Measurements from ENCODE around the gene SNX14. TPM values are rescaled to one million over a fixed set of nuclear protein-coding genes. Genes with fewer than 3 reads are reported as not detected.

SNX14 gene
- total and polyA plus RNA-seq, 2 of the 8 experiments (the other 6 are each of a cell fraction or from before 2014, with no cell fraction given): 11.9 to 24.2 TPM

GRCh38 chr6:85547719-85548118 is 45.9 kb downstream of the SNX14 start:
- Histone ChIP-seq H3K4ac (replicated peaks; ENCODE audit: insufficient read length, low read depth, low read length) (no peak overlapping the region), H2BK5ac (ENCODE audit: low read depth, low read length) (no peak overlapping the region), H3K23ac (ENCODE audit: insufficient read length) (no peak overlapping the region), H3K4me1 (replicated peaks in 1 of 4; ENCODE audit: control insufficient read depth in 3 of 4, insufficient read depth in 4 of 4, low read length in 3 of 4) (no peaks in the 10 kb centered on the region), H2BK20ac (ENCODE audit: low read length) (no peak overlapping the region), H2BK12ac (ENCODE audit: low read depth, low read length) (no peak overlapping the region), H3K18ac (ENCODE audit: extremely low read depth, low read length) (no peak overlapping the region), H4K20me1 (replicated peaks in 1 of 2; ENCODE audit: control insufficient read depth in 1 of 2, insufficient read depth in 2 of 2, low read length in 2 of 2) (no peaks in the 10 kb centered on the region), H3K79me1 (ENCODE audit: low read depth, low read length) (no peaks in the 10 kb centered on the region), H3K56ac (replicated peaks; ENCODE audit: insufficient read length, low read depth, low read length) (no peak overlapping the region), H3K9ac (replicated peaks in 1 of 4; ENCODE audit: extremely low read depth in 1 of 4, low read depth in 3 of 4, low read length in 3 of 4) (no peak overlapping the region), H3K4me2 (ENCODE audit: insufficient read depth in 1 of 2, low read depth in 2 of 2, low read length in 2 of 2) (no peak overlapping the region), H3K79me2 (ENCODE audit: control insufficient read depth in 1 of 2, insufficient read depth in 2 of 2, low read length in 2 of 2) (no peaks in the 10 kb centered on the region), H3K9me3 (ENCODE audit: insufficient read depth in 2 of 2, low read depth in 1 of 2, low read length in 1 of 2) (peaks cover 0 to 4% of the 10 kb centered on the region in 2 experiments; a peak in 1 of 4 replicates), H2BK120ac (replicated peaks; ENCODE audit: low read depth, low read length) (no peak overlapping the region), H2BK15ac (ENCODE audit: low read length) (no peak overlapping the region), H2AFZ (ENCODE audit: low read length) (no peak overlapping the region), H4K91ac (replicated peaks; ENCODE audit: insufficient read length, low read length) (no peak overlapping the region), H2AK5ac (ENCODE audit: low read depth, low read length) (no peak overlapping the region), H3K4me3 (ENCODE audit: extremely low read depth in 1 of 4, insufficient read depth in 2 of 4, low read depth in 3 of 4, low read length in 4 of 4) (no peak overlapping the region), H3K27me3 (replicated peaks in 1 of 4; ENCODE audit: control insufficient read depth in 3 of 4, extremely low read depth in 1 of 4, insufficient read depth in 3 of 4, low read length in 3 of 4) (no peaks in the 10 kb centered on the region), H3K27ac (ENCODE audit: low read depth, low read length) (no peak overlapping the region), H4K8ac (ENCODE audit: extremely low read depth, insufficient read depth, low read length) (no peak overlapping the region), H3K14ac (ENCODE audit: insufficient read length) (no peak overlapping the region), H4K5ac (ENCODE audit: insufficient read length, low read depth, low read length) (no peak overlapping the region), H3K23me2 (ENCODE audit: low read depth, low read length) (no peaks in the 10 kb centered on the region), H3K36me3 (ENCODE audit: control insufficient read depth in 2 of 4, insufficient read depth in 4 of 4, low read length in 3 of 4) (peaks cover 0 to 6% (median 2%) of the 10 kb centered on the region in 4 experiments; a peak in 3 of 8 replicates)
- DNase-seq (ENCODE audit: low read depth in 1 of 2, low spot score in 2 of 2) (no peak), FAIRE-seq (no peak)
- ChIA-PET POLR2A (ENCODE audit: partially characterized antibody) (no interaction called here), CTCF (ENCODE audit: partially characterized antibody) (no interaction called here)
- TF ChIP-seq KDM1A (IDR thresholded peaks at IDR 0.05; ENCODE audit: borderline replicate concordance, low read length) (no peak), SAP30 (IDR thresholded peaks at IDR 0.05; ENCODE audit: insufficient read depth, insufficient replicate concordance, low read length) (no peak), MAX (IDR thresholded peaks at IDR 0.05) (no peak), RXRA (IDR thresholded peaks at IDR 0.05; ENCODE audit: insufficient read depth, low read depth, low read length) (no peak), SP1 (IDR thresholded peaks at IDR 0.05; ENCODE audit: low read depth, low read length) (no peak), CREB1 (IDR thresholded peaks at IDR 0.05) (no peak), JUND (IDR thresholded peaks at IDR 0.05; ENCODE audit: low read length) (no peak), MAFK (IDR thresholded peaks at IDR 0.05; ENCODE audit: low read depth, low read length) (no peak), EGR1 (IDR thresholded peaks at IDR 0.05; ENCODE audit: borderline replicate concordance, low read depth, low read length) (no peak), ASH2L (IDR thresholded peaks at IDR 0.05; ENCODE audit: low read length) (no peak), NRF1 (IDR thresholded peaks at IDR 0.05; ENCODE audit: low read depth, low read length) (no peak), CTBP2 (IDR thresholded peaks at IDR 0.05; ENCODE audit: borderline replicate concordance, insufficient read depth, insufficient read length, low read length) (no peak), JUN (IDR thresholded peaks at IDR 0.05; ENCODE audit: low read depth, low read length) (no peak)
- TF ChIP-seq, protein P1, sequence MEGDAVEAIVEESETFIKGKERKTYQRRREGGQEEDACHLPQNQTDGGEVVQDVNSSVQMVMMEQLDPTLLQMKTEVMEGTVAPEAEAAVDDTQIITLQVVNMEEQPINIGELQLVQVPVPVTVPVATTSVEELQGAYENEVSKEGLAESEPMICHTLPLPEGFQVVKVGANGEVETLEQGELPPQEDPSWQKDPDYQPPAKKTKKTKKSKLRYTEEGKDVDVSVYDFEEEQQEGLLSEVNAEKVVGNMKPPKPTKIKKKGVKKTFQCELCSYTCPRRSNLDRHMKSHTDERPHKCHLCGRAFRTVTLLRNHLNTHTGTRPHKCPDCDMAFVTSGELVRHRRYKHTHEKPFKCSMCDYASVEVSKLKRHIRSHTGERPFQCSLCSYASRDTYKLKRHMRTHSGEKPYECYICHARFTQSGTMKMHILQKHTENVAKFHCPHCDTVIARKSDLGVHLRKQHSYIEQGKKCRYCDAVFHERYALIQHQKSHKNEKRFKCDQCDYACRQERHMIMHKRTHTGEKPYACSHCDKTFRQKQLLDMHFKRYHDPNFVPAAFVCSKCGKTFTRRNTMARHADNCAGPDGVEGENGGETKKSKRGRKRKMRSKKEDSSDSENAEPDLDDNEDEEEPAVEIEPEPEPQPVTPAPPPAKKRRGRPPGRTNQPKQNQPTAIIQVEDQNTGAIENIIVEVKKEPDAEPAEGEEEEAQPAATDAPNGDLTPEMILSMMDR (IDR thresholded peaks at IDR 0.05; ENCODE audit: control extremely low read depth in 1 of 3, insufficient read depth in 1 of 3, low read depth in 1 of 3, low read length in 3 of 3): no peak

Measured in H1 (cell line).